Loucy (cell line): Measurements from ENCODE around the gene SORT1.

Source experiments
- H2AFZ ChIP-seq: fragments of 200-600 bp; sonication (generic); 2 replicates; pipeline ENCODE4 v1.6.0; 2016; ENCODE audit warnings: antibody characterized with exemption, mild to moderate bottlenecking, low read length, moderate library complexity
- H3F3A ChIP-seq: fragments of 200-600 bp; 2 replicates; pipeline ENCODE4 v1.6.0; 2016; ENCODE audit warnings: antibody characterized with exemption, low read depth, mild to moderate bottlenecking
- H3K27me3 ChIP-seq: fragments of 200-600 bp; sonication (generic); 2 replicates; pipeline ENCODE4 v1.6.1; 2014; ENCODE audit warnings: low read length, mild to moderate bottlenecking; ENCODE audit not compliant: insufficient read depth, poor library complexity, severe bottlenecking
- H3K36me3 ChIP-seq: fragments of 200-600 bp; sonication (generic); 2 replicates; pipeline ENCODE4 v1.6.1; 2016; ENCODE audit warnings: low read length; ENCODE audit not compliant: insufficient read depth
- H3K4me1 ChIP-seq: fragments of 200-600 bp; sonication (generic); 2 replicates; pipeline ENCODE4 v1.5.1; 2014; ENCODE audit warnings: low read length, mild to moderate bottlenecking; ENCODE audit not compliant: insufficient read depth, poor library complexity, severe bottlenecking
- H3K4me2 ChIP-seq: fragments of 200-600 bp; sonication (generic); 2 replicates; pipeline ENCODE4 v1.6.0; 2014; ENCODE audit warnings: antibody characterized with exemption, low read length, low read depth, mild to moderate bottlenecking; ENCODE audit not compliant: poor library complexity, severe bottlenecking
- H3K4me3 ChIP-seq: fragments of 200-600 bp; sonication (generic); 2 replicates; pipeline ENCODE4 v1.5.1; 2014; ENCODE audit warnings: low read length, mild to moderate bottlenecking, mixed read lengths; ENCODE audit not compliant: poor library complexity, severe bottlenecking
- H3K79me2 ChIP-seq: fragments of 200-600 bp; sonication (generic); 2 replicates; pipeline ENCODE4 v1.6.1; 2014; ENCODE audit warnings: low read length; ENCODE audit not compliant: insufficient read depth
- H3K9ac ChIP-seq: fragments of 200-600 bp; sonication (generic); 2 replicates; pipeline ENCODE4 v1.6.0; 2014; ENCODE audit warnings: mild to moderate bottlenecking, low read depth, low read length, moderate library complexity; ENCODE audit not compliant: poor library complexity, severe bottlenecking
- H3K9me2 ChIP-seq: fragments of 200-600 bp; sonication (generic); replicated peaks from 2 replicates; pipeline ENCODE4 v1.6.1; 2016; ENCODE audit warnings: low read depth, low read length, mixed read lengths
- H3K9me3 ChIP-seq: fragments of 200-600 bp; sonication (generic); 2 replicates; pipeline ENCODE4 v1.6.1; 2014; ENCODE audit warnings: mild to moderate bottlenecking, antibody characterized with exemption, low read length, low read depth; ENCODE audit not compliant: insufficient read depth
- H4K20me1 ChIP-seq: fragments of 200-600 bp; sonication (generic); 2 replicates; pipeline ENCODE4 v1.6.0; 2014; ENCODE audit warnings: antibody characterized with exemption, low read length, mild to moderate bottlenecking; ENCODE audit not compliant: insufficient read depth, poor library complexity, severe bottlenecking
- EZH2phosphoT487 ChIP-seq: fragments of 200-600 bp; IDR thresholded peaks from 2 replicates; pipeline ENCODE4 v1.6.1; 2018; ENCODE audit warnings: antibody characterized with exemption, mild to moderate bottlenecking, moderate library complexity, borderline replicate concordance
- TF ChIP-seq, protein P1 (sequence below): fragments of 200-600 bp; sonication (generic); conservative IDR thresholded peaks from 2 replicates; pipeline ENCODE4 v1.5.1; 2014; ENCODE audit warnings: mild to moderate bottlenecking, antibody characterized with exemption, low read length

Gene SORT1

DNA sequence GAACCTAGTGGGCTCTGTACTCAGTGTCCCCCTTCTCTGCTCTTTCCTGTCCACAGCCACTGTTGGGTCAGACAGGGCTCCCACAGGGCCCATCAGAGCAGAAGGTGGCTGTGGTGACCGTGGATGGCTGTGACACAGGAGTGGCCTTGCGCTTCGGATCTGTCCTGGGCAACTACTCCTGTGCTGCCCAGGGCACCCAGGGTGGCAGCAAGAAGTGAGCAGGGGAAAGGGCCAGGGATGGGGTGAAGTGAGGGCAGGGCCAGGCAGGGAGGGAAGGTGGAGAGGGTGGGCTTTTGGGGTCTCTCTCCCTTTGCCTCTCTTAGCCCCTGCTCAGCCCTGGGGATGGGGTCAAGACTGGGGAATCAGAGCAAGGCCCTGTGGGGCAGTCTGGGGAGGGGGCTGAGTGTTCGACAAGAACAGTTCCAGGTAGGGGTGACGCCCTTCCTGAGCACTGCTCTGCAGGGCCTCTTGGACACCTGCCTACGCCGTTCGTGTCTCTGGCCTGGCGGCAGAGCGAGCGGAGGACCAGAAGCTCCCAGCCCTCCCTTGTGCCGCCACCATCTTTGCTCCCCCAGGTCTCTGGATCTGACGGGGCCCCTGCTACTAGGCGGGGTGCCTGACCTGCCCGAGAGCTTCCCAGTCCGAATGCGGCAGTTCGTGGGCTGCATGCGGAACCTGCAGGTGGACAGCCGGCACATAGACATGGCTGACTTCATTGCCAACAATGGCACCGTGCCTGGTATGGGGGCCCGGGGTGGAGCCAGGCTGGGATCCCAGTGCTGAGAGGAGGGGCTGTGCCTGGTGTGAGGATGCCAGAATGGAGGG lies 135.3 kb downstream of the SORT1 start:
- no peaks in the 10 kb centered on the region for H3K9me2 ChIP-seq
- no peak for TF ChIP-seq EZH2phosphoT487
- TF ChIP-seq, protein P1, sequence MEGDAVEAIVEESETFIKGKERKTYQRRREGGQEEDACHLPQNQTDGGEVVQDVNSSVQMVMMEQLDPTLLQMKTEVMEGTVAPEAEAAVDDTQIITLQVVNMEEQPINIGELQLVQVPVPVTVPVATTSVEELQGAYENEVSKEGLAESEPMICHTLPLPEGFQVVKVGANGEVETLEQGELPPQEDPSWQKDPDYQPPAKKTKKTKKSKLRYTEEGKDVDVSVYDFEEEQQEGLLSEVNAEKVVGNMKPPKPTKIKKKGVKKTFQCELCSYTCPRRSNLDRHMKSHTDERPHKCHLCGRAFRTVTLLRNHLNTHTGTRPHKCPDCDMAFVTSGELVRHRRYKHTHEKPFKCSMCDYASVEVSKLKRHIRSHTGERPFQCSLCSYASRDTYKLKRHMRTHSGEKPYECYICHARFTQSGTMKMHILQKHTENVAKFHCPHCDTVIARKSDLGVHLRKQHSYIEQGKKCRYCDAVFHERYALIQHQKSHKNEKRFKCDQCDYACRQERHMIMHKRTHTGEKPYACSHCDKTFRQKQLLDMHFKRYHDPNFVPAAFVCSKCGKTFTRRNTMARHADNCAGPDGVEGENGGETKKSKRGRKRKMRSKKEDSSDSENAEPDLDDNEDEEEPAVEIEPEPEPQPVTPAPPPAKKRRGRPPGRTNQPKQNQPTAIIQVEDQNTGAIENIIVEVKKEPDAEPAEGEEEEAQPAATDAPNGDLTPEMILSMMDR = no peak
- no peaks in the 10 kb centered on the region for H3F3A ChIP-seq
- no peaks in the 10 kb centered on the region for H3K9me3 ChIP-seq
- H3K4me3 ChIP-seq = no peak overlapping the region
- no peak overlapping the region for H2AFZ ChIP-seq
- H3K36me3 ChIP-seq = no peaks in the 10 kb centered on the region
- H3K27me3 ChIP-seq = no peaks in the 10 kb centered on the region
- H3K9ac ChIP-seq = no peak overlapping the region
- H3K4me1 ChIP-seq = no peaks in the 10 kb centered on the region
- H3K79me2 ChIP-seq = no peaks in the 10 kb centered on the region
- no peak overlapping the region for H3K4me2 ChIP-seq
- H4K20me1 ChIP-seq = no peaks in the 10 kb centered on the region

GRCh38 chr1:109261578-109261977 lies 136.1 kb downstream of the SORT1 start:
- Histone ChIP-seq H3F3A (no peaks in the 10 kb centered on the region), H3K4me2 (no peak overlapping the region), H3K9me3 (no peaks in the 10 kb centered on the region), H2AFZ (no peak overlapping the region), H4K20me1 (no peaks in the 10 kb centered on the region), H3K27me3 (no peaks in the 10 kb centered on the region), H3K36me3 (no peaks in the 10 kb centered on the region), H3K9ac (no peak overlapping the region), H3K4me1 (no peaks in the 10 kb centered on the region), H3K79me2 (no peaks in the 10 kb centered on the region), H3K9me2 (no peaks in the 10 kb centered on the region), H3K4me3 (no peak overlapping the region)
- no peak for TF ChIP-seq EZH2phosphoT487
- TF ChIP-seq, protein P1 = no peak

DNA sequence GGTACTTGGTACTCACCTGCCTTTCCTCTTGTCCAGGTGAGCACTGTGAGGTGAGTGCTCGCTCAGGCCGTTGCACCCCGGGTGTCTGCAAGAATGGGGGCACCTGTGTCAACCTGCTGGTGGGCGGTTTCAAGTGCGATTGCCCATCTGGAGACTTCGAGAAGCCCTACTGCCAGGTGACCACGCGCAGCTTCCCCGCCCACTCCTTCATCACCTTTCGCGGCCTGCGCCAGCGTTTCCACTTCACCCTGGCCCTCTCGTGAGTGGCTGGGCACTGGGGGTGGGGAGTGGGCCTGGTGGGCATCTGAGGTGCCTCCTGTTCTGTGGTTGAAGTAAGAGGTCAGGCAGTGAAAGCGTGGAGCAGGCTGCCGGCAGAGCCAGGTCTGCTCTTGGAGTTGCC lies 136.7 kb downstream of the SORT1 start:
- no peak overlapping the region for H3K9ac ChIP-seq
- H3K36me3 ChIP-seq = no peaks in the 10 kb centered on the region
- H3K9me3 ChIP-seq = no peaks in the 10 kb centered on the region

More for the DNA sequence above, 136.7 kb downstream of the SORT1 start:
- Histone ChIP-seq H2AFZ (no peak overlapping the region), H3K79me2 (no peaks in the 10 kb centered on the region), H3K4me1 (no peaks in the 10 kb centered on the region), H4K20me1 (no peaks in the 10 kb centered on the region), H3K27me3 (no peaks in the 10 kb centered on the region), H3F3A (no peaks in the 10 kb centered on the region), H3K4me2 (no peak overlapping the region), H3K4me3 (no peak overlapping the region), H3K9me2 (no peaks in the 10 kb centered on the region)
- TF ChIP-seq, protein P1 = no peak
- no peak for TF ChIP-seq EZH2phosphoT487
